Mesodermal cell (in vitro differentiated cells): Measurements from ENCODE around the gene EHBP1L1.

Experiments
- H3K27ac ChIP-seq: 2 replicates; pipeline ENCODE4 v1.7.0; 2013; ENCODE audit warnings: mild to moderate bottlenecking, low read depth, low read length, moderate library complexity; ENCODE audit not compliant: severe bottlenecking
- H3K36me3 ChIP-seq: 2 replicates; pipeline ENCODE4 v1.7.1; 2013; ENCODE audit warnings: mild to moderate bottlenecking, low read length, moderate library complexity; ENCODE audit not compliant: control insufficient read depth, insufficient read depth
- H3K4me1 ChIP-seq: one replicate; pipeline ENCODE4 v1.7.1; 2013; ENCODE audit warnings: mild to moderate bottlenecking, low read length; ENCODE audit not compliant: insufficient read depth, control insufficient read depth, poor library complexity, severe bottlenecking
- H3K4me3 ChIP-seq: 2 replicates; pipeline ENCODE4 v1.7.0; 2013; ENCODE audit warnings: low read length, control low read depth, mild to moderate bottlenecking; ENCODE audit not compliant: insufficient read depth, poor library complexity, severe bottlenecking; ENCODE audit errors: extremely low read depth
- H3K9me3 ChIP-seq: 2 replicates; pipeline ENCODE4 v1.7.1; 2013; ENCODE audit warnings: mild to moderate bottlenecking, low read length, moderate library complexity; ENCODE audit not compliant: control insufficient read depth
- WGBS, 2 experiments: methylation state at CpG; one replicate each; pipeline ENCODE4 v1.1.5; 2013; ENCODE audit warnings: missing lambda C conversion rate in 2 of 2; ENCODE audit not compliant: insufficient coverage in 2 of 2; 5-methylcytosine and 5-hydroxymethylcytosine counted together

EHBP1L1 gene

DNA sequence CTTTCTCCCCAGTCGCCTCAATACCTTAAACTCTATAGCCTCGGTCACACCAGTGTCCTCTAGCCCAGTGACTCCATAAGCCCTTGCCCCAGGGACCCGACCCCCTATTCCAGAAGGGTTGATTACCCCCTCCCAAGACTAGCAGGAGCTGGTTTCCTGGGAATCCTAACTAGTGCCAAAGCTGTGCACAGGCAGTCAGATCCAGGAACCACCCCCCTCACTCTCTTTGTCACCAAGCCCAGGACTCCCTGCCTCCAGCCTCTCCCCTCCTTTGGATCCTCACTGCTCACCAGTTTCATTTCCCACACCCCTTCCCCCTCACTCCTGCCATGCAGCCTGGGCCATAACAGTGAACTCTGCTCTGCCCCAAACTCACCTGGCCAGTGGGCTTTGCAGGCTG is 27.5 kb upstream of the EHBP1L1 start:
- 92 to 96% methylated on average over 3 of the region's 3 CpGs for WGBS, 2 experiments
- Histone ChIP-seq H3K27ac (no peak overlapping the region), H3K36me3 (no peaks in the 10 kb centered on the region), H3K9me3 (no peaks in the 10 kb centered on the region), H3K4me1 (no peaks in the 10 kb centered on the region), H3K4me3 (no peak overlapping the region)

DNA sequence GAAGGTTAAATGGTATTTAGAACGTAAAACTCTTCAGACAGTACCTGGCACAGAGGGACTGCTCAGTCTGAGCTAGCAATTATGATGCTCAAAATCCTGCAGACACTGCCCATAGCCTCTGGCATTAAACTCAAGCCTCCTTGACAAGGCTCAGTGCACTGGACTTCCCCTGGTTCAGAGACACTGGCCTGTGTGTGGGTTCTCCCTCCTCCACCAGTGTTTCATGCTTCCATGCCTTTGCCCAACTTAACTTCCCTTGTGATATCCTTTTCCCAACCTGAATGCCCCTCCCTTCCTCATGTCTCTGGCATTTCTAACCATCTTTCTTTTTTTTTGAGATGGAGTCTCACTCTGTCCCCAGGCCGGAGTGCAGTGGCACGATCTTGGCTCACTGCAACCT is 26.8 kb upstream of the EHBP1L1 start:
- Histone ChIP-seq H3K4me3 (no peak overlapping the region), H3K27ac (no peak overlapping the region), H3K9me3 (no peaks in the 10 kb centered on the region), H3K36me3 (no peaks in the 10 kb centered on the region), H3K4me1 (peaks cover 6% of the 10 kb centered on the region)
- 86 to 100% methylated on average over 1 of the region's 3 CpGs for WGBS, 2 experiments

DNA sequence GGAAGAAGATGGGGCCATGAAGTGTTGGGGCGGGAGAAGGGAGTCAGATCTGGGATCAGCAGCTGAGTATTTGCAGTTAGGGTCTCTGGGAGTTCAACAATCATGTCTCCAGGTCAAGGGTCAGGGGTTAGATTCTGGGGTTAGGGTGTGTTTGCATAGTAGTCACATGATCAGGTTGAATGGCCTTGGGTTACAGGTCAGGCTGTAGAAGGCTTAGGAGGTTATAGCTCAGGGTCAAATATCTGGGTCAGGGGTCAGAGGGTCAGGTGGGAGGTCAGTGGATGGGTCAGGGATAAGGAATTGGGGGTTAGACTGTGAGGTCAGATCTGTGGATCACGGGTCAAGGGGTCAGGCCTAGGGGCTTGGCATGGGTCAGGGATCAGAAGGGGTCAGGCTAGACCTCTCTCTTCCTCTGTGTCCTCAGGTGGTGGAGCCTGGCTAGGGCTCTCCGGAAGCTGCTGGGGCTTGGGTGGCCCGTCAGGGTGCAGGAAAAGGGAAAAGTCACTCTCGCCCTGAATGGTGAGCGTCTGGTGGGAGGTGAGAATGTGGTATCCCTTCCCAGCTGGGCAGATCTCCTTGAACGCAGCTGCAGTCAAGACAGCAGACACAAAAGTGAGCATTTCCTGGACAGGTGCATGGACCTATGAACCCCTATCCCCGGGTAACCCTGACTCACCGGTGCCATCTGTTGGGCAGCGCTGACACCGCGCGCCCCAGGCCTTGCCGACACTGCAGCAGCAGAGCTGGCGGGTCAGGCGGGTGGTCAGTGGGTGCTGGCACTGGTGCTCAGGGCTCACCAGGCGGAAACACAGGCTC is 24.1 kb upstream of the EHBP1L1 start:
- 65 to 67% methylated on average over 16 to 17 of the region's 17 CpGs for WGBS, 2 experiments
- Histone ChIP-seq H3K27ac (no peak overlapping the region), H3K9me3 (no peaks in the 10 kb centered on the region), H3K4me3 (no peak overlapping the region), H3K36me3 (no peaks in the 10 kb centered on the region), H3K4me1 (peaks cover 20% of the 10 kb centered on the region)

DNA sequence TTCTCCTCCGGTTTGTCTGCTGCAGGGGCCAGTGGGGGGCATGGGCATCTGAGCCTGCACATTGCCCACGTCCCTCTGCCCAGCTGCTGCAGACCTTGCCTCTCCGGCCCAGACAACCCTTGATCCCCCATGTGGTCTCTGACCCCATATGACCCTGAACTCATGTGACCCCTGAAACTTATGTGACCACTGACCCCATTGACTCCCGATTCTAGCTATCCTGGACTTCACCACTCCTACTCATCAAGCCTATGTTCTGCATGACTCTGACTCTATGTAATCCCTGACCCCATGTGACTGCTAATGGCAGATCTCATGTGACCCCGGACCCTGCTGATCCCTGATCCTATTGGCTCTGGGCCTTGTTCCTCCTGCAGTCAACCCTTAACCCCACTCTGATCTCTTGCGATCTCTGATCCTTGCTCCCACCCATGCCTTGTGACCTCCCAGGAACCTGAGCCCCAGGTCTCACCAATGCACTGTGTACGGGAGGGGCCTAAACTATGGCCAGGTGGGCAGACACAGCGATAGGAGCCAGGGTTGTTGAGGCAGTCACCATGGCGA is 23.4 kb upstream of the EHBP1L1 start:
- 80 to 88% methylated on average over 6 to 9 of the region's 9 CpGs for WGBS, 2 experiments
- Histone ChIP-seq H3K4me3 (no peak overlapping the region), H3K36me3 (no peaks in the 10 kb centered on the region), H3K27ac (no peak overlapping the region), H3K4me1 (peaks cover 26% of the 10 kb centered on the region), H3K9me3 (no peaks in the 10 kb centered on the region)

DNA sequence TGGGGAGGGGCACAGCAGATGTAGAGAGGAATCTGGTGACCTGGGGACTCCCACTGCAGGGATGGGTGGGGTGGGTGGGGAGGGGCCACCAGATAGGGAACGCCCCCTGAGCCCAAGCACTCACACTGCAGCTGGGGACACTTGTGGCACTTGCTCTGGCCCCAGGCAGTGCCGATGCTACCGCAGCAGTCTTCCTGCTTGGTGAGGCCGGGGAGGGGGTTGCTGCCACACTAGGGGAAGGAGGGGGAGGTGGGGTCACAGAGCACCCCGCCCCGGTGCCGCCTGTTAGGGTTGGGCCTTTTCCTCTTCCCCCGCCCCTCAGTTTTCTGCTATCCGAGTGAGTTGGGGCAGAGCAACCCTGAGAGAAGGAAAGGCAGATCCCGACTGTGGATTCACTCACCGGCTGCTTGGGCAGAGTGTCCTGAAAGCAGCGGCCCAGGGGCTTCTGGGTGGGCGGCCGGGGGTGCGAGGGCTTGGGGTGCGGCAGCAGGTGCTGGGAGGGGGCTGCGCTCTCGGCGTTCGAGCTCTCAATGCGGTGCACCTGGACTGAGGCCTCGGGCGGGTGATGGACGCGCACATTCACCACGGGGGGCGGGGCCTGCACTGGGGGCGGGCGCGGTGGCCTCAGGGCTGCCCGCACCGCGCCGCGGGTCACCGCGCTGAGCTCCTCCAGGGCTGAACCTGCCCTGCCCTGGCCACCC is 22.4 kb upstream of the EHBP1L1 start:
- H3K9me3 ChIP-seq = no peaks in the 10 kb centered on the region
- 23 to 37% methylated on average over 29 to 31 of the region's 37 CpGs for WGBS, 2 experiments
- H3K4me1 ChIP-seq = peaks cover 28% of the 10 kb centered on the region
- H3K27ac ChIP-seq = no peak overlapping the region
- H3K36me3 ChIP-seq = no peaks in the 10 kb centered on the region
- no peak overlapping the region for H3K4me3 ChIP-seq

DNA sequence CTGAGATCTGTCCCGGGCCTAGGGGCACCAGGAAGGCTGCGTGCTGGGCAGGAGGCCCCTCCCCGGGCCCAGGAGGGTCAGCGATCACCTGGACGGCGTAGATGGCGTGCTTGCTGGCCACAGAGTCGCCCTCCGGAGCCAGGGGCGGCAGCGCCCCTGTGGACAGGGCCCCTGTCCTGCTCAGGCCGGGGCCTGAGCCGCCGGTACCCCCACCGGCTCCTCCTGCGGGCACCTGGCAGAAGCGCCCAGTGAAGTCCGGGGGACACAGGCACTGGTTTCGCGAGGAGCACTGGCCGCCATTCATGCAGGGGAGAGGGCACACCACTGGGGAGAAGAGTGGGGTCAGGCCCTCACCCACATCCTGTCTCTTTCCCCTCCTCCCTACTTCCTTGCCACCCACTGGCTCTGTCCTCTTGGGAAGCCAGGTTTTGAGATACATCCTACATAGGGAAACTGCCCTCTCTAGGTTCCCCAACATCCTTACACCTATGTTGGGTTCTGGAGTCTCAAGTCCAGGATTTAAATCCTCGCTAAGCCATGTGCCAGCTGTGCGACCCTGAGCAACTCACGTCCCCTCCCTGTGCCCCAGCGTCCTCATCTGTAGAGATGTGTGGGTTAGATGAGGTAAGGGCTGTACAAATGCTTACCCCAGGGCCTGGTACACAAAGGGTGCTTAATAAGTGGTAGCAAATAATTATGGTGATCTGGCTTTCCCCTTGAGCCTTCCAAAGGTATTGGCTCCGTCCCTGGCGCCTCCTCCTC is 21.6 kb upstream of the EHBP1L1 start:
- Histone ChIP-seq H3K4me3 (no peak overlapping the region), H3K36me3 (no peaks in the 10 kb centered on the region), H3K27ac (no peak overlapping the region), H3K9me3 (no peaks in the 10 kb centered on the region), H3K4me1 (peaks cover 35% of the 10 kb centered on the region)
- WGBS, 2 experiments = 87 to 90% methylated on average over 20 to 22 of the region's 27 CpGs

DNA sequence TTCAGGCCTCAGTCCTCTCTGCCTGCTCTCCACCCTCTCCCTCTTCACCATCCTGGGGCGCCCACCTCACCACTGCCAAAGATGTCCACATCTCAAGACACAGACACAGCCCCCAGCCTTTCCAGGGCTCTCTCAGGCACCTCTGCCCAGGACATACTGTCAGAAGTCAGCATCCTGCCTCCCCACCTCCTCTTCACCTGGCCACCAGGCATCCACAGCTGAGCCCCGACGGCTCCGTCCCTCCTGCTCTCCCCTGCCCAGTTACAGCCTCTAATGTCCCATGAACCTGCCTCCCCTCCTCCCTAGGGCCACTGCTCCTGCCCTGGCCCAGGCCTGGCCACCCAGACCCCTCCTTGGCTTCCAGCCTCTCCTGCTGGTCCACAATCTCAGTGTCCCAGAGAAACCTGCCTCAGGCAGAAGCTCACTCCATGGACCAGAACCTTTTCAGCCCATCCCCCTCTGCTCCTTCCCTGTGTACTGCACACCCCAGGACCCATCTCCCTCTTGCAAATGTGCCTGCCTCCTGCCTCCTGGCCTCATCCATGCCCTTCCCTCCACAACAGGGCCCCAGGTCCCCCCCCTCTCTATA is 20.9 kb upstream of the EHBP1L1 start:
- Histone ChIP-seq H3K27ac (no peak overlapping the region), H3K4me1 (peaks cover 42% of the 10 kb centered on the region), H3K9me3 (no peaks in the 10 kb centered on the region), H3K4me3 (no peak overlapping the region), H3K36me3 (no peaks in the 10 kb centered on the region)
- 84 to 98% methylated on average over 4 of the region's 4 CpGs for WGBS, 2 experiments

DNA sequence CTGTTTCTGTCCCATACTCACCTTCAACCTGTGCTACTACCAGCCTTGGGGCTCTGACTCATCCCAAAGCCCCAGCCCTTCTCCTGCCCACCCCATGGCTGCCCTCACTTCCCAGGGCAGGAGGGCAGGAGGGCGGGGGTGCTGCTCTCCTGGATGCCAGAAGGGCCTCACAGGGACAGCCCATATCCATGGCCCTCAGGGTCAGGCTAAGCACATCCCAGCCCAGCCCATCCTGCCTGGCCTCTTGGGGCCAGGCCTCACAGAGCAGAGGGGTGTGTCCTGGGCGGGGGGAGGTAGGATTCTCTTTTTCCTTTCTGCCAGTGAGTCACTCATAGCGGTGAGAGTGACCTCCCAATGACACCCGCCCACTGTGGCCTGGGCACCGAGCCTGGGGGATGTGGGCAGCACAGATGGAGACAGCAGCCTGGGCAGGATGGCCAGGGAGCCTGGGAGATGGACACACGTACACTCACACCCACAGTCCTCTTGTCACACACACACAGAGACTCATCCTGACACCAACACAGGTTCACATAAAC is 20.1 kb upstream of the EHBP1L1 start:
- 71 to 90% methylated on average over 3 to 4 of the region's 6 CpGs for WGBS, 2 experiments
- Histone ChIP-seq H3K36me3 (no peaks in the 10 kb centered on the region), H3K27ac (no peak overlapping the region)

DNA sequence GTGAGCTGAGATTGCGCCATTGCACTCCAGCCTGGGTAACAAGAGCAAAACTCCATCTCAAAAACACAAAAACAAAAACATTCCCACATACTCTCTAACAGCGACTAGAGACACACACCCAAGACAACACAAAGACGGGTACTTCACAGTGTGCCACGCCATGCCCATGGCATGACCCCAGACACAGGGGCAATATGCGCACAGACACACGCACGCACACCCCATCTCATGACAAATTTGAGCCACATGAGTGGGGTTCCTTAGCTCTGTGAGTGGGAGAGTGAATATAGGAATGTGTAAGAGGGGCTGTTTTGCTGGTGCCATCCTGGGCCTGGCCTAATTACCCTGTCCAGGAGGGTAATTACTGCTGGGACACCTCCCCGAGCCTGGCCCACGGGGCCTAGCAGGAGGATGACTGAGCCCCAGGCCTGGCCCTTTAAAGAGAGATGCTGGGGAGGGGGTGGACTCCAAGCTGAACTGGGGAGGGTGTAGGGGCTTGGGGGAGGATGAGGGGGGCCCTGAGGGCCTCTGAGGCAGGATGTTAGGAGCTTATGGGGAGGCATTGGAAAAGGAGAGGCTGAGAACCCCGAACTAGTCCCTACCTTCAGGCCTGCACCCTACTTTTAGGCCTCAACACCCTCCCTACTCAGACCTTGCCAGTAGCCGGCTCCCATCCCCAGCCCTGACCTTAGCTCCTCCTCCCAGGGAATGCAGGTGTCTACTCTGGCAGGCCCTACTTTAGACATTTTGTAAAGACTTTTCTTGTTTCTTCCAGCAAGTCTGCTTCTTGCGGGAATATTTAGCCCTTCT is 19.2 kb upstream of the EHBP1L1 start:
- Histone ChIP-seq H3K27ac (no peak overlapping the region), H3K36me3 (no peaks in the 10 kb centered on the region), H3K9me3 (no peaks in the 10 kb centered on the region), H3K4me3 (peak overlapping the region; percentile 24), H3K4me1 (peaks cover 59% of the 10 kb centered on the region)
- 88 to 92% methylated on average over 11 of the region's 12 CpGs for WGBS, 2 experiments

More for the DNA sequence above, 20.1 kb upstream of the EHBP1L1 start:
- Histone ChIP-seq H3K4me3 (no peak overlapping the region), H3K4me1 (peaks cover 50% of the 10 kb centered on the region), H3K9me3 (no peaks in the 10 kb centered on the region)
